Measurements from ENCODE around the gene ASXL1.

GRCh38 chr20:32368925-32369324, 10.8 kb downstream of the ASXL1 start:
- TF ChIP-seq CTCF (conservative IDR thresholded peaks at IDR 0.05 in 1 of 2, IDR thresholded peaks at IDR 0.05 in 1 of 2; ENCODE audit: extremely low read depth in 1 of 2, insufficient read depth in 1 of 2, low read depth in 1 of 2, low read length in 2 of 2) = no peak
- no peak for TF ChIP-seq EZH2 (IDR thresholded peaks at IDR 0.05; ENCODE audit: borderline replicate concordance, low read length)

All from mammary epithelial cell (primary cell).